Adrenal gland (tissue), 5 donors: Measurements from ENCODE around the gene DNASE2.

Source experiments
- POLR2A ChIP-seq, 2 donors: fragments of 450-650 bp; IDR thresholded peaks; one replicate each; pipeline ENCODE4 v1.6.1; 2017; ENCODE audit warnings: antibody characterized with exemption in 2 of 2, mild to moderate bottlenecking in 2 of 2, moderate library complexity in 1 of 2
- TF ChIP-seq, protein P1 (sequence below), 6 experiments: fragments of 450-650 bp in 4 of 6; fragments of 200-600 bp in 2 of 6; sonication (generic) in 1 of 6; IDR thresholded peaks; 1 replicate in 5 of 6; 2 replicates in 1 of 6; pipeline versions ENCODE4 v1.5.1 to v1.8.0; 2016 to 2021; ENCODE audit warnings: antibody characterized with exemption in 6 of 6, mild to moderate bottlenecking in 2 of 6, moderate library complexity in 1 of 6
- donor health status: DM: no; HTN: no; CAD: no.

DNA sequence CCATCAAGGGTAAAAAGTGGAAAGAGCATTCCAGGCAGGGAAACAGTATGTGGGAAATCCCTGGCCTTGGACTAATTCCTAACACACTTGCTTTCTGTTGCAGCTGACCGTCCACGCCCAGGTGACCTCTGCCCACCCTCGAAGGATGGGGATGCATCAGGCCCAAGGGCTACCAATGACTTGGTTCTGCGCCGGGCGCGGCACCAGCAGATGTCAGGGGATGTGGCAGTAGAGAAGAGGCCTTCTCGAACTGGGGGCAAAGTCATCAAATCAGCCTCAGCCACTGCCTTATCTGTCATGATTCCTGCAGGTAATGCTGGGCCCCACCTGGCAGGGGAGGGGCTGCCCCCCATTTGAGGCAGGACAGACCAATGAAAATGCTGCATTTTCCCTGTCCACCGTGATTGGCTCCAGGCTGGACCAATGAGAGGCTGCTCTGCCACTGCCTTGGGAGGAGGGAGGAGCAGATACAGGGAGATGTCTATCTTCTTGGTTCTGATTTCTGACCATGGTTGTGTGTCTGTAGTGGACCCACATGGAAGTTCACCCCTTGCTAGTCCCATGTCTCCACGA lies 12.6 kb downstream of the DNASE2 start:
- no peak for TF ChIP-seq POLR2A (IDR thresholded peaks at IDR 0.05)
- TF ChIP-seq, protein P1, sequence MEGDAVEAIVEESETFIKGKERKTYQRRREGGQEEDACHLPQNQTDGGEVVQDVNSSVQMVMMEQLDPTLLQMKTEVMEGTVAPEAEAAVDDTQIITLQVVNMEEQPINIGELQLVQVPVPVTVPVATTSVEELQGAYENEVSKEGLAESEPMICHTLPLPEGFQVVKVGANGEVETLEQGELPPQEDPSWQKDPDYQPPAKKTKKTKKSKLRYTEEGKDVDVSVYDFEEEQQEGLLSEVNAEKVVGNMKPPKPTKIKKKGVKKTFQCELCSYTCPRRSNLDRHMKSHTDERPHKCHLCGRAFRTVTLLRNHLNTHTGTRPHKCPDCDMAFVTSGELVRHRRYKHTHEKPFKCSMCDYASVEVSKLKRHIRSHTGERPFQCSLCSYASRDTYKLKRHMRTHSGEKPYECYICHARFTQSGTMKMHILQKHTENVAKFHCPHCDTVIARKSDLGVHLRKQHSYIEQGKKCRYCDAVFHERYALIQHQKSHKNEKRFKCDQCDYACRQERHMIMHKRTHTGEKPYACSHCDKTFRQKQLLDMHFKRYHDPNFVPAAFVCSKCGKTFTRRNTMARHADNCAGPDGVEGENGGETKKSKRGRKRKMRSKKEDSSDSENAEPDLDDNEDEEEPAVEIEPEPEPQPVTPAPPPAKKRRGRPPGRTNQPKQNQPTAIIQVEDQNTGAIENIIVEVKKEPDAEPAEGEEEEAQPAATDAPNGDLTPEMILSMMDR (IDR thresholded peaks at IDR 0.05), result no peak
